Ascending aorta (tissue), 2 donors: Measurements from ENCODE around the gene CCR7. TPM values are rescaled to one million over a fixed set of nuclear protein-coding genes. Genes with fewer than 3 reads are reported as not detected.

Source experiments
- DNase-seq, 2 donors: peaks; one replicate each; pipeline ENCODE4 v3.0.0-alpha.2; 2019; ENCODE audit warnings: low spot score in 2 of 2
- H3K27ac ChIP-seq, 2 donors: fragments of 200-600 bp; sonication (generic); one replicate each; pipeline ENCODE4 v1.5.1; 2016 to 2017; ENCODE audit warnings: mild to moderate bottlenecking in 1 of 2
- H3K27me3 ChIP-seq: fragments of 200-600 bp; sonication (generic); one replicate; pipeline ENCODE4 v1.5.1; 2017
- H3K36me3 ChIP-seq, 2 donors: fragments of 200-600 bp; sonication (generic); one replicate each; pipeline ENCODE4 v1.5.1; 2016
- H3K4me1 ChIP-seq, 2 donors: fragments of 200-600 bp; sonication (generic); one replicate each; pipeline ENCODE4 v1.5.1; 2016 to 2017; ENCODE audit warnings: mild to moderate bottlenecking in 1 of 2
- H3K4me3 ChIP-seq, 2 donors: fragments of 200-600 bp; sonication (generic); one replicate each; pipeline ENCODE4 v1.5.1; 2016 to 2017; ENCODE audit warnings: mild to moderate bottlenecking in 1 of 2
- H3K9me3 ChIP-seq, 2 donors: fragments of 200-600 bp; sonication (generic); one replicate each; pipeline ENCODE4 v1.5.1; 2016
- CTCF ChIP-seq, 3 experiments: fragments of 200-600 bp in 2 of 3; fragments of 450-650 bp in 1 of 3; sonication (generic) in 2 of 3; IDR thresholded peaks; one replicate each; pipeline ENCODE4 v1.5.1; 2016 to 2019; ENCODE audit warnings: antibody characterized with exemption in 3 of 3, mild to moderate bottlenecking in 1 of 3, moderate library complexity in 1 of 3
- intact Hi-C: fragments of 100-400 bp; cut with DNase I; formaldehyde crosslinking; loops from one replicate; pipeline ENCODE4 v1.15.1; 2023
- total RNA-seq: library from RNA; depleted of rRNA; stranded (reverse); fragments of >200 nt; gene quantifications from one replicate; pipeline ENCODE4 v1.1.0, GENCODE V29; 2016

Gene CCR7
- total RNA-seq, 1 donor from 2014 or later, result not detected

DNA sequence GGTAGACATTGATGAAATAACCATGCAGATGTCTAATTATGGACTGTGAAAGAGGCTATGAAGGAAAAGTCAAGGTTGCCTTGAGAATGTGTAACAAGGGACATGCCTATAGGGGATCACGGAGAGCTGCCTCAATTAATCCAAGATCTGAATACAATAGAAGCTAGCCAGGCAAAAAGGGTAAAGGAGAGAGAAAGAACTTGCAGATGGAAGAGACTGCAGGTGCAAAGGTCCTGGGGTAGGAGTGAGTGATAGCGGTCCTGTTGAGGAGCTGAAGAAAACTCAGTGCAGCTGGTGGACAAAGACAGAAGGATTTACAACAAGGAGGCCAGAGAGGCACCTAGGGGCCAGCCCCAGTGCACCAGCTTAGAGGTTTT, 48.0 kb downstream of the CCR7 start:
- H3K27me3 ChIP-seq, result no peaks in the 10 kb centered on the region
- H3K4me3 ChIP-seq, result no peak overlapping the region
- DNase-seq, result peak in 1 of 2 donors; percentile 24
- H3K9me3 ChIP-seq, result no peaks in the 10 kb centered on the region
- H3K4me1 ChIP-seq, result no peaks in the 10 kb centered on the region
- no peaks in the 10 kb centered on the region for H3K36me3 ChIP-seq
- H3K27ac ChIP-seq, result no peak overlapping the region
- no peak for TF ChIP-seq CTCF (IDR thresholded peaks at IDR 0.05)
- intact Hi-C loops, result no loop called here

- H3K4me1 ChIP-seq, result no peaks in the 10 kb centered on the region
- H3K27me3 ChIP-seq, result no peaks in the 10 kb centered on the region
- intact Hi-C loops, result no loop called here
- peak in 1 of 2 donors; percentile 31 for DNase-seq
- H3K27ac ChIP-seq, result no peak overlapping the region
- no peak for TF ChIP-seq CTCF (IDR thresholded peaks at IDR 0.05)
- H3K4me3 ChIP-seq, result no peak overlapping the region
- H3K36me3 ChIP-seq, result no peaks in the 10 kb centered on the region
- no peaks in the 10 kb centered on the region for H3K9me3 ChIP-seq
Observed at GRCh38 chr17:40516581-40517285, 48.5 kb downstream of the CCR7 start.

GRCh38 chr17:40515491-40516041, 49.7 kb downstream of the CCR7 start:
- Histone ChIP-seq H3K4me3 (no peak overlapping the region), H3K27ac (no peak overlapping the region), H3K9me3 (no peaks in the 10 kb centered on the region), H3K36me3 (no peaks in the 10 kb centered on the region), H3K4me1 (no peaks in the 10 kb centered on the region), H3K27me3 (no peaks in the 10 kb centered on the region)
- no peak for TF ChIP-seq CTCF (IDR thresholded peaks at IDR 0.05)
- DNase-seq, result peak in 1 of 2 donors; percentile 45
- intact Hi-C loops, result no loop called here

DNA sequence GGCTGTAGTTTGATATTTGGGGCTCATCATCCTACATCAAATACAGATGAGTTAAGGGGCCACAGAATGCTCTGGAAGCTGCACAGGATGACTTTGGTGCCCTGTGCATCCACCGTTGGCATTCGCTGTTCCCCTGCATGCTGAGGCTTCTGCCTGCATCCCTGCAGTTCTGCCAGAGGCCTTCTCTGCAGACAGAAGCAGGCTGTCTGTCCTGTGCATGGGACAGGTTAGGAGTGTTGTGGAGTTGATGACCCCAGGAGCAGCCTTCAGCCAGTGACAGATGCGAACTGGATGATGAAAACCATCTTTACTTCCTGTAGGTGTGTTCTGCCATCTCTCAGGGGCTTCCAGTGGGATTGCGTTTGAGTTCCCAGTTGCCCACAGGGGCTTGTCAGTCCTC, 50.3 kb downstream of the CCR7 start:
- intact Hi-C loops, result no loop called here
- Histone ChIP-seq H3K27ac (no peak overlapping the region), H3K36me3 (no peaks in the 10 kb centered on the region), H3K9me3 (no peaks in the 10 kb centered on the region), H3K4me1 (no peaks in the 10 kb centered on the region), H3K4me3 (no peak overlapping the region), H3K27me3 (no peaks in the 10 kb centered on the region)
- no peak for TF ChIP-seq CTCF (IDR thresholded peaks at IDR 0.05)
- DNase-seq, result peak in 1 of 2 donors; percentile 19

DNA sequence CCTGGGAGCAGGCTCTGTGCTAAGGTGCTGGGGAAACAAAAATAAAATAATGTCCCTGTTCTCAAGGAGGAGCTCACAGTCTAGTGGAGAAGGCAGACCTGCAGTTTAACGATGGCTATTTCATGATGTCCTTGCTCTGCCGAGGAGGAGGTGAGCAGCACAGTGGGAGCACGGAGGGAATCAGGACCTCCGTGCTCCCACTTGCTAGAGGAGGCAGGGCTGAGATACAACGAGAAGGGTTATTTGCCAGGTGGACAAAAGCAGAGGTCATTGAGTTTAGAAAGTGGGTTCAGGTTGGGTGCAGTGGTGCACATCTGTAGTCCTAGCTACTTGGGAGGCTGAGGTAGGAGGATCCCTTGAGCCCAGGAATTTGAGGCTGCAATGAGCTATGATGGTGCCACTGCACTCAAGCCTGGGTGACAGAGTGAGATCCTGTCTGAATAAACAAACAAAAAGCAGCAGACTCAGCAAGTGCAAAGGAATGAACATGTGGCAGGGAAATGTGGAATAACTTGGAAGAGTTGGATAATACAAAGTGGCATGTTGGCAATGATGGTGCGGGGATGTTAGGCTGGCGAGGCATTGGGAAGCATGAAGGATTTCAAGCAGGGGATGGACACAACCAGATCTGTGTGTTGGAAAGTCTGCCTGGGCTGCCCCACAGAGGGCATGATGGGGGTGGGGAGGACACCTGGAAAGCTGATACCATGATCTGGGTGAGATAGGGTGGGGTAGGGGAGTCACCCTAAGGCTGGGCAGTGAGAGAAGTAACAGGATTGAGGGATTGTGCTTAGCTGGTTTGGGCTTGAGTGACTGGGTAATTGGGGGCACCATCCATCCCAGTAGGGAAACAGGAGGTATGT, 51.0 kb downstream of the CCR7 start:
- peak in 1 of 2 donors; percentile 22 for DNase-seq
- no peak overlapping the region for H3K4me3 ChIP-seq
- H3K9me3 ChIP-seq, result no peaks in the 10 kb centered on the region
- no peaks in the 10 kb centered on the region for H3K4me1 ChIP-seq
- intact Hi-C loops, result no loop called here
- no peak overlapping the region for H3K27ac ChIP-seq
- no peak for TF ChIP-seq CTCF (IDR thresholded peaks at IDR 0.05)
- no peaks in the 10 kb centered on the region for H3K36me3 ChIP-seq
- no peaks in the 10 kb centered on the region for H3K27me3 ChIP-seq
